SK-N-SH (cell line): ENCODE results near the gene PRXL2B. TPM values are rescaled to one million over a fixed set of nuclear protein-coding genes. Genes with fewer than 3 reads are reported as not detected.

Experiments
- CTCF ChIA-PET: fragments of 300-600, 350-600 bp; formaldehyde crosslinking; extraction: SDS; loops from one replicate; lab custom pipeline; 2021; lab: Yijun Ruan, JAX
- POLR2A ChIA-PET: fragments of 350-600 bp; sonication (Branson Sonifier 250); formaldehyde crosslinking; extraction: SDS; loops from one replicate; lab custom pipeline; 2020; ENCODE audit warnings: antibody characterized with exemption, inconsistent platforms; lab: Yijun Ruan, JAX
- DNase-seq: peaks from one replicate; pipeline ENCODE4 v3.0.0; 2012
- H2AFZ ChIP-seq: fragments of 200-600 bp; sonication (generic); 2 replicates; pipeline ENCODE4 v1.8.1; 2016; ENCODE audit warnings: antibody characterized with exemption, mild to moderate bottlenecking, low read depth
- H3F3A ChIP-seq: fragments of 200-600 bp; sonication (generic); replicated peaks from 2 replicates; pipeline ENCODE3; 2016; ENCODE audit warnings: antibody characterized with exemption, mild to moderate bottlenecking; ENCODE audit not compliant: insufficient read depth
- H3K27ac ChIP-seq, 2 experiments: fragments of 200-500 bp in 1 of 2; fragments of 200-600 bp in 1 of 2; sonication (Bioruptor generic) in 1 of 2; sonication (generic), shearing (Covaris generic) in 1 of 2; 2 replicates each; pipeline versions ENCODE4 v1.5.1 to v1.6.1; 2014 to 2016; ENCODE audit warnings: low read depth in 2 of 2, inconsistent platforms in 1 of 2, low read length in 1 of 2, mild to moderate bottlenecking in 1 of 2, mixed read lengths in 1 of 2
- H3K27me3 ChIP-seq: fragments of 200-600 bp; sonication (generic), shearing (Covaris generic); 2 replicates; pipeline ENCODE4 v1.6.1; 2016; ENCODE audit warnings: mixed run types; ENCODE audit not compliant: insufficient read depth
- H3K36me3 ChIP-seq, 2 experiments: fragments of 200-500 bp in 1 of 2; fragments of 200-600 bp in 1 of 2; sonication (Bioruptor generic) in 1 of 2; sonication (generic) in 1 of 2; replicated peaks in 1 of 2; 2 replicates each; pipeline versions ENCODE3 to v1.5.1; 2014 to 2016; ENCODE audit warnings: low read length in 1 of 2, mild to moderate bottlenecking in 1 of 2; ENCODE audit not compliant: insufficient read depth in 2 of 2, control insufficient read depth in 1 of 2
- H3K4me1 ChIP-seq, 2 experiments: fragments of 200-500 bp in 1 of 2; fragments of 200-600 bp in 1 of 2; sonication (Bioruptor generic) in 1 of 2; sonication (generic), shearing (Covaris generic) in 1 of 2; 2 replicates each; pipeline versions ENCODE4 v1.5.1 to v1.6.1; 2014 to 2016; ENCODE audit warnings: low read depth in 1 of 2, low read length in 1 of 2, mixed run types in 1 of 2; ENCODE audit not compliant: insufficient read depth in 2 of 2, control insufficient read depth in 1 of 2
- H3K4me2 ChIP-seq: fragments of 200-600 bp; sonication (generic), shearing (Covaris generic); 2 replicates; pipeline ENCODE4 v1.6.1; 2017; ENCODE audit warnings: mixed run types
- H3K4me3 ChIP-seq, 2 experiments: fragments of 200-500 bp in 1 of 2; fragments of 200-600 bp in 1 of 2; sonication (Bioruptor generic) in 1 of 2; sonication (generic), shearing (Covaris generic) in 1 of 2; 2 replicates each; pipeline versions ENCODE4 v1.5.1 to v1.8.1; 2014 to 2016; ENCODE audit warnings: low read depth in 2 of 2, inconsistent platforms in 1 of 2, low read length in 1 of 2, mild to moderate bottlenecking in 1 of 2, mixed read lengths in 1 of 2, moderate library complexity in 1 of 2
- H3K79me2 ChIP-seq: fragments of 200-600 bp; sonication (generic); 2 replicates; pipeline ENCODE4 v1.8.1; 2017; ENCODE audit warnings: mild to moderate bottlenecking; ENCODE audit not compliant: insufficient read depth
- H3K9ac ChIP-seq: fragments of 200-600 bp; sonication (generic); 2 replicates; pipeline ENCODE4 v1.6.1; 2017; ENCODE audit warnings: mixed run types
- H3K9me2 ChIP-seq: fragments of 200-600 bp; sonication (generic); 2 replicates; pipeline ENCODE4 v1.6.1; 2017; ENCODE audit warnings: mixed run types
- H3K9me3 ChIP-seq: fragments of 200-600 bp; sonication (generic); 2 replicates; pipeline ENCODE4 v1.6.1; 2017; ENCODE audit warnings: mixed run types, mild to moderate bottlenecking, moderate library complexity
- H4K20me1 ChIP-seq: fragments of 200-600 bp; sonication (generic); 2 replicates; pipeline ENCODE4 v1.6.1; 2017; ENCODE audit warnings: mild to moderate bottlenecking, mixed run types; ENCODE audit not compliant: insufficient read depth
- CHD2 ChIP-seq: fragments of 150-350 bp; IDR thresholded peaks from 2 replicates; pipeline ENCODE4 v1.6.1; 2018; ENCODE audit warnings: low read length; ENCODE audit not compliant: partially characterized antibody
- ELF1 ChIP-seq: IDR thresholded peaks from 2 replicates; pipeline ENCODE4 v1.4.0; 2012
- FOSL2 ChIP-seq: IDR thresholded peaks from 2 replicates; pipeline ENCODE4 v1.4.0; 2012; ENCODE audit warnings: low read depth, mild to moderate bottlenecking, moderate library complexity, borderline replicate concordance
- FOXJ3 ChIP-seq: sonication (generic); formaldehyde crosslinking; IDR thresholded peaks from 2 replicates; pipeline ENCODE4 v1.5.1; 2020; ENCODE audit warnings: mild to moderate bottlenecking, missing genetic modification reagents
- GATA2 ChIP-seq: sonication (generic); formaldehyde crosslinking; IDR thresholded peaks from 2 replicates; pipeline ENCODE4 v1.5.0; 2020; ENCODE audit warnings: mild to moderate bottlenecking, missing genetic modification reagents
- JUND ChIP-seq: IDR thresholded peaks from 2 replicates; pipeline ENCODE4 v1.4.0; 2012
- MXI1 ChIP-seq: IDR thresholded peaks from 2 replicates; pipeline ENCODE4 v1.6.1; 2012; ENCODE audit warnings: mild to moderate bottlenecking, low read depth, low read length, improper control_type of control experiment
- NRF1 ChIP-seq: IDR thresholded peaks from 2 replicates; pipeline ENCODE4 v1.6.1; 2012; ENCODE audit warnings: low read depth, mild to moderate bottlenecking, low read length
- POLR2AphosphoS5 ChIP-seq: IDR thresholded peaks from 2 replicates; pipeline ENCODE4 v1.6.1; 2012; ENCODE audit warnings: low read depth, low read length
- RCOR1 ChIP-seq: fragments of 150-350 bp; IDR thresholded peaks from 2 replicates; pipeline ENCODE4 v1.6.1; 2017; ENCODE audit warnings: antibody characterized with exemption, low read length
- RXRA ChIP-seq: IDR thresholded peaks from 2 replicates; pipeline ENCODE4 v1.4.0; 2012; ENCODE audit warnings: low read depth, mild to moderate bottlenecking, borderline replicate concordance
- SIN3A ChIP-seq: IDR thresholded peaks from 2 replicates; pipeline ENCODE4 v1.6.1; 2012; ENCODE audit warnings: low read depth, mild to moderate bottlenecking, low read length, moderate library complexity, borderline replicate concordance
- TAF1 ChIP-seq: IDR thresholded peaks from 2 replicates; pipeline ENCODE4 v1.6.1; 2012; ENCODE audit warnings: low read depth, mild to moderate bottlenecking, low read length, moderate library complexity, borderline replicate concordance
- TEAD4 ChIP-seq: IDR thresholded peaks from 2 replicates; pipeline ENCODE4 v1.4.0; 2012; ENCODE audit warnings: mild to moderate bottlenecking, borderline replicate concordance; ENCODE audit not compliant: insufficient read depth
- YY1 ChIP-seq: IDR thresholded peaks from 2 replicates; pipeline ENCODE4 v1.4.0; 2012; ENCODE audit warnings: low read depth, mild to moderate bottlenecking
- WGBS: methylation state at CpG from one replicate; pipeline ENCODE4 v1.1.6; 2017; ENCODE audit warnings: low lambda C conversion rate; 5-methylcytosine and 5-hydroxymethylcytosine counted together
- polyA plus RNA-seq, 3 experiments: library from polyadenylated mRNA; depleted of rRNA; stranded (reverse); fragments of >200 nt; gene quantifications; 2 replicates each; pipeline ENCODE4 v1.2.3, GENCODE V29; 2012
- TF ChIP-seq, protein P1 (sequence below): fragments of 200-600 bp; sonication (generic); IDR thresholded peaks from 2 replicates; pipeline ENCODE4 v1.6.1; 2017; ENCODE audit warnings: antibody characterized with exemption, mild to moderate bottlenecking, moderate library complexity
- TF ChIP-seq, protein P2 (sequence below): IDR thresholded peaks from 2 replicates; pipeline ENCODE4; 2012
- TF ChIP-seq, protein P3 (sequence below): fragments of 150-350 bp; IDR thresholded peaks from 2 replicates; pipeline ENCODE4 v1.6.1; 2017; ENCODE audit warnings: antibody characterized with exemption, low read length, low read depth, borderline replicate concordance
- TF ChIP-seq, protein P4 (sequence below): IDR thresholded peaks from 2 replicates; pipeline ENCODE4 v1.4.0; 2012; ENCODE audit warnings: low read depth, borderline replicate concordance
- TF ChIP-seq, protein P5 (sequence below): IDR thresholded peaks from 2 replicates; pipeline ENCODE4 v1.4.0; 2012; ENCODE audit warnings: low read depth, borderline replicate concordance

The PRXL2B gene
- polyA plus RNA-seq, 1 of the 3 experiments (the other 2 are of a cell fraction) = 33.7 TPM

DNA sequence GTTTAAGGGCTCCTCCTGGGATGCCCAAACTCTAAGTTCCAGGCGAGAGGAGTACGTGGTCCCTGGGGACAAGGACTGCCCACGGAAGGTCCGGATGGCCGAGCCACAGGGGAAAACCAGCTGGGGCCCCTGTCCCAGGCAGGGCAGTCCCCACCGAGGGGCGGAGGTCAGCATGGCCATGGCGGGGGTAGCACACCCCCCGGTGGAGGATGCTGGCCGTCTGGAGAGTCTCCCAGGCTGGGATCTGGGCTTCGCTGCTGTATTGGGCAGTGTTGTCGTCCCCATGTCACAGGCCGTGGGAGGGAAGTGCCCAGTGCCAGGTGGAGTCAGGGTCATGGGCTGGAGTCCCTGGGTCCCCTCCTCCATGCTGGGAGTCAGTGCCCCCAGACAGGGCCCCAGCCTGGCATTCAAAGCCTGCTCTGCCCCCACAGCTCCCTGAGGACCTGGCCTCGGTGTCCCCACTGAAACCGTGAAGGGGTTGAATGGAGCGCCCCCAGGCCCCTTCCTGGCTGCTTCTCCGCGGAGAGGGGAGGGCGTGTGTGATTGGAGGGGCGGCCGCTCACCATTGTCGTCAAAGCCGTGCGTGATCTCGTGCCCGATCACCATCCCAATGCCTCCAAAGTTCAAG is 6.8 kb downstream of the PRXL2B start:
- POLR2A ChIA-PET = no interaction called here
- Histone ChIP-seq H3K9me3 (no peaks in the 10 kb centered on the region), H2AFZ (no peak overlapping the region), H3K4me1 (peaks cover 0 to 12% of the 10 kb centered on the region in 2 experiments; a peak in 2 of 4 replicates), H4K20me1 (no peaks in the 10 kb centered on the region)
- no peak for TF ChIP-seq MXI1
- TF ChIP-seq POLR2AphosphoS5 = no peak
- TF ChIP-seq, protein P1, sequence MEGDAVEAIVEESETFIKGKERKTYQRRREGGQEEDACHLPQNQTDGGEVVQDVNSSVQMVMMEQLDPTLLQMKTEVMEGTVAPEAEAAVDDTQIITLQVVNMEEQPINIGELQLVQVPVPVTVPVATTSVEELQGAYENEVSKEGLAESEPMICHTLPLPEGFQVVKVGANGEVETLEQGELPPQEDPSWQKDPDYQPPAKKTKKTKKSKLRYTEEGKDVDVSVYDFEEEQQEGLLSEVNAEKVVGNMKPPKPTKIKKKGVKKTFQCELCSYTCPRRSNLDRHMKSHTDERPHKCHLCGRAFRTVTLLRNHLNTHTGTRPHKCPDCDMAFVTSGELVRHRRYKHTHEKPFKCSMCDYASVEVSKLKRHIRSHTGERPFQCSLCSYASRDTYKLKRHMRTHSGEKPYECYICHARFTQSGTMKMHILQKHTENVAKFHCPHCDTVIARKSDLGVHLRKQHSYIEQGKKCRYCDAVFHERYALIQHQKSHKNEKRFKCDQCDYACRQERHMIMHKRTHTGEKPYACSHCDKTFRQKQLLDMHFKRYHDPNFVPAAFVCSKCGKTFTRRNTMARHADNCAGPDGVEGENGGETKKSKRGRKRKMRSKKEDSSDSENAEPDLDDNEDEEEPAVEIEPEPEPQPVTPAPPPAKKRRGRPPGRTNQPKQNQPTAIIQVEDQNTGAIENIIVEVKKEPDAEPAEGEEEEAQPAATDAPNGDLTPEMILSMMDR = no peak
- TF ChIP-seq FOSL2 = no peak
- TF ChIP-seq, protein P2, sequence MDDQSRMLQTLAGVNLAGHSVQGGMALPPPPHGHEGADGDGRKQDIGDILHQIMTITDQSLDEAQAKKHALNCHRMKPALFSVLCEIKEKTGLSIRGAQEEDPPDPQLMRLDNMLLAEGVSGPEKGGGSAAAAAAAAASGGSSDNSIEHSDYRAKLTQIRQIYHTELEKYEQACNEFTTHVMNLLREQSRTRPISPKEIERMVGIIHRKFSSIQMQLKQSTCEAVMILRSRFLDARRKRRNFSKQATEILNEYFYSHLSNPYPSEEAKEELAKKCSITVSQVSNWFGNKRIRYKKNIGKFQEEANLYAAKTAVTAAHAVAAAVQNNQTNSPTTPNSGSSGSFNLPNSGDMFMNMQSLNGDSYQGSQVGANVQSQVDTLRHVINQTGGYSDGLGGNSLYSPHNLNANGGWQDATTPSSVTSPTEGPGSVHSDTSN = no peak
- TF ChIP-seq, all 33 proteins: peak for 0
- H3K9ac ChIP-seq = no peak overlapping the region
- no peak overlapping the region for H3K27ac ChIP-seq
- CTCF ChIA-PET = interaction anchor here (0.6 to 1.7 kb wide), 2 partner anchors 11 to 462 kb away, joined by 3 to 5 read pairs; no protein-coding TSS in a partner anchor
- 82% methylated on average over 12 of the region's 26 CpGs for WGBS
- H3F3A ChIP-seq = no peaks in the 10 kb centered on the region
- DNase-seq = peak; percentile 37
- no peaks in the 10 kb centered on the region for H3K79me2 ChIP-seq
- H3K27me3 ChIP-seq = no peaks in the 10 kb centered on the region
- no peaks in the 10 kb centered on the region for H3K9me2 ChIP-seq
- H3K4me2 ChIP-seq = no peak overlapping the region
- H3K36me3 ChIP-seq = peaks cover 0 to 5% of the 10 kb centered on the region in 2 experiments
- no peak overlapping the region for H3K4me3 ChIP-seq

DNA sequence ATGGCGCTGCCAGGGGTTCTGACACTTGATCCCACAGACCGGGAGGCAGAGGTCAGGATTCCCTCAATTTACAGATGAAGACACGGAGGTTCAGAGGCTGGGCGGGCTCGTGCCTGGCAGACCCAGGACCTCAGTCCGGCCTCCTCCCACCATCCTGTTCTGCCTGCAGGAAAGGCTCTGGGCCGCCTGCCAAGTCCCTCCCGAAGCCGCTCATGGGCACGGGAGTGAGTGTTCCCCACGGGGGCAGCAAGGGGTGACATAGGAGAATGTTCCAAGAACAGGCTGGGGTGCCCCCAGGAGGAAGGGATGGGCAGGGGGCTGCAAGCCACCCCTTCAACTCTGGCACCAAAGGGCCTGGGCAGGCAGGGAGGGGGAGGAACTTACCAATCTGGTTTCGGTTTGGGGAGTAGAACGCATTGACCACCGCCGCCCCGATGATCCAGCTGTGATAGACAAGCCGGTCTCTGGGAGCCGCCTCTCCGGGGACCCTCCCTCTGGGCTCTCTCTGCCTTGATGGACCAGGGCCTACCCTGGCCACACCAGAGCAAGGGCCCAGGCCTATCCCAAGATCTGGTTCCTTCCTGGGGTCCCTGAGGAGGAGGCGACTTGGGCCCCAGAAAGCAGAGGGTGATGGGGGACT is 7.5 kb downstream of the PRXL2B start:
- ChIA-PET CTCF (interaction anchor here (1.0 to 1.7 kb wide), 3 partner anchors 10 to 179 kb away, joined by 3 to 5 read pairs (median 3); no protein-coding TSS in a partner anchor), POLR2A (no interaction called here)
- H3K4me1 ChIP-seq = peaks cover 0 to 11% of the 10 kb centered on the region in 2 experiments; a peak in 2 of 4 replicates
- H3K79me2 ChIP-seq = no peaks in the 10 kb centered on the region
- no peak overlapping the region for H3K9ac ChIP-seq
- H2AFZ ChIP-seq = no peak overlapping the region
- no peak overlapping the region for H3K4me3 ChIP-seq
- no peak overlapping the region for H3K4me2 ChIP-seq
- no peaks in the 10 kb centered on the region for H4K20me1 ChIP-seq
- 36% methylated on average over 7 of the region's 20 CpGs for WGBS
- no peak overlapping the region for H3K27ac ChIP-seq
- no peaks in the 10 kb centered on the region for H3K9me2 ChIP-seq
- H3F3A ChIP-seq = no peaks in the 10 kb centered on the region
- H3K36me3 ChIP-seq = peaks cover 0 to 5% of the 10 kb centered on the region in 2 experiments
- DNase-seq = peak; percentile 80
- no peaks in the 10 kb centered on the region for H3K9me3 ChIP-seq
- no peaks in the 10 kb centered on the region for H3K27me3 ChIP-seq
- TF ChIP-seq SIN3A (no peak), TAF1 (no peak), GATA2 (CRISPR knock-in tag) (no peak), MXI1 (no peak), YY1 (no peak), FOXJ3 (no peak), NRF1 (no peak), RCOR1 (no peak), RXRA (no peak), CHD2 (no peak), JUND (no peak), TEAD4 (no peak), FOSL2 (no peak), POLR2AphosphoS5 (no peak), ELF1 (no peak)
- TF ChIP-seq, protein P3, sequence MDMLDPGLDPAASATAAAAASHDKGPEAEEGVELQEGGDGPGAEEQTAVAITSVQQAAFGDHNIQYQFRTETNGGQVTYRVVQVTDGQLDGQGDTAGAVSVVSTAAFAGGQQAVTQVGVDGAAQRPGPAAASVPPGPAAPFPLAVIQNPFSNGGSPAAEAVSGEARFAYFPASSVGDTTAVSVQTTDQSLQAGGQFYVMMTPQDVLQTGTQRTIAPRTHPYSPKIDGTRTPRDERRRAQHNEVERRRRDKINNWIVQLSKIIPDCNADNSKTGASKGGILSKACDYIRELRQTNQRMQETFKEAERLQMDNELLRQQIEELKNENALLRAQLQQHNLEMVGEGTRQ = no peak
- TF ChIP-seq, protein P4, sequence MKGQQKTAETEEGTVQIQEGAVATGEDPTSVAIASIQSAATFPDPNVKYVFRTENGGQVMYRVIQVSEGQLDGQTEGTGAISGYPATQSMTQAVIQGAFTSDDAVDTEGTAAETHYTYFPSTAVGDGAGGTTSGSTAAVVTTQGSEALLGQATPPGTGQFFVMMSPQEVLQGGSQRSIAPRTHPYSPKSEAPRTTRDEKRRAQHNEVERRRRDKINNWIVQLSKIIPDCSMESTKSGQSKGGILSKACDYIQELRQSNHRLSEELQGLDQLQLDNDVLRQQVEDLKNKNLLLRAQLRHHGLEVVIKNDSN = no peak
- TF ChIP-seq, protein P5, sequence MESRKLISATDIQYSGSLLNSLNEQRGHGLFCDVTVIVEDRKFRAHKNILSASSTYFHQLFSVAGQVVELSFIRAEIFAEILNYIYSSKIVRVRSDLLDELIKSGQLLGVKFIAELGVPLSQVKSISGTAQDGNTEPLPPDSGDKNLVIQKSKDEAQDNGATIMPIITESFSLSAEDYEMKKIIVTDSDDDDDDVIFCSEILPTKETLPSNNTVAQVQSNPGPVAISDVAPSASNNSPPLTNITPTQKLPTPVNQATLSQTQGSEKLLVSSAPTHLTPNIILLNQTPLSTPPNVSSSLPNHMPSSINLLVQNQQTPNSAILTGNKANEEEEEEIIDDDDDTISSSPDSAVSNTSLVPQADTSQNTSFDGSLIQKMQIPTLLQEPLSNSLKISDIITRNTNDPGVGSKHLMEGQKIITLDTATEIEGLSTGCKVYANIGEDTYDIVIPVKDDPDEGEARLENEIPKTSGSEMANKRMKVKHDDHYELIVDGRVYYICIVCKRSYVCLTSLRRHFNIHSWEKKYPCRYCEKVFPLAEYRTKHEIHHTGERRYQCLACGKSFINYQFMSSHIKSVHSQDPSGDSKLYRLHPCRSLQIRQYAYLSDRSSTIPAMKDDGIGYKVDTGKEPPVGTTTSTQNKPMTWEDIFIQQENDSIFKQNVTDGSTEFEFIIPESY = no peak
